ENCODE measurements around the gene ZNF827.

DNA sequence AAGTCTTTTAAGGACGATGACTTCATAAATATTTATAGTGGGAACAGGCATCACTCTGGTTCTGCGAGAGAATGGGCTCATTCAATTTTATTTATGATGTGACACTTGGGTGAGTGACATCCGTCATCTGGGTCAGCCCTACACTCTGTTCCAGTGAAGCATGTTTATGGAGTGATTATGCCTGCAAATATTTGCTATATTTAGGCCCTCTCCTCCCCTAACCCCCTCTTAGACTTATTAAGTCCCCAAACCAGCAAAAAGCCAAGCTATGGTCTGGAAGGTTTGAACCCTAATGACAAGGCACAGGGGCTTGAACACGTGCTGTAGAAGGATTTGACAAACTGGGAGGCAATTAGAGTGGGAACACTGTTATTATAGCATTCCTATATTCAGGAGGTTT, 202.8 kb downstream of the ZNF827 start:
- no peak for TF ChIP-seq POLR2A (IDR thresholded peaks at IDR 0.05)
- TF ChIP-seq, protein P1, sequence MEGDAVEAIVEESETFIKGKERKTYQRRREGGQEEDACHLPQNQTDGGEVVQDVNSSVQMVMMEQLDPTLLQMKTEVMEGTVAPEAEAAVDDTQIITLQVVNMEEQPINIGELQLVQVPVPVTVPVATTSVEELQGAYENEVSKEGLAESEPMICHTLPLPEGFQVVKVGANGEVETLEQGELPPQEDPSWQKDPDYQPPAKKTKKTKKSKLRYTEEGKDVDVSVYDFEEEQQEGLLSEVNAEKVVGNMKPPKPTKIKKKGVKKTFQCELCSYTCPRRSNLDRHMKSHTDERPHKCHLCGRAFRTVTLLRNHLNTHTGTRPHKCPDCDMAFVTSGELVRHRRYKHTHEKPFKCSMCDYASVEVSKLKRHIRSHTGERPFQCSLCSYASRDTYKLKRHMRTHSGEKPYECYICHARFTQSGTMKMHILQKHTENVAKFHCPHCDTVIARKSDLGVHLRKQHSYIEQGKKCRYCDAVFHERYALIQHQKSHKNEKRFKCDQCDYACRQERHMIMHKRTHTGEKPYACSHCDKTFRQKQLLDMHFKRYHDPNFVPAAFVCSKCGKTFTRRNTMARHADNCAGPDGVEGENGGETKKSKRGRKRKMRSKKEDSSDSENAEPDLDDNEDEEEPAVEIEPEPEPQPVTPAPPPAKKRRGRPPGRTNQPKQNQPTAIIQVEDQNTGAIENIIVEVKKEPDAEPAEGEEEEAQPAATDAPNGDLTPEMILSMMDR (IDR thresholded peaks at IDR 0.05), result no peak

All from thyroid gland (tissue), 4 donors.